Lung (tissue), 12 donors: Measurements from ENCODE around the gene GAPDHS. TPM values are rescaled to one million over a fixed set of nuclear protein-coding genes. Genes with fewer than 3 reads are reported as not detected.

Experiments used
- ATAC-seq: fragments of 200-7000 bp; cut with Tn5 transposase; one replicate; pipeline ENCODE4 v1.9.1; 2020; ENCODE audit warnings: moderate number of reproducible peaks; ENCODE audit not compliant: insufficient read depth, low FRiP score
- DNase-seq, 3 donors: peaks; one replicate each; pipeline ENCODE4 v3.0.0-alpha.2; 2013 to 2017
- H3K27ac ChIP-seq, 2 donors: one replicate each; pipeline ENCODE4 v1.5.1; 2013; ENCODE audit warnings: mild to moderate bottlenecking in 2 of 2, moderate library complexity in 2 of 2, control low read depth in 1 of 2, inconsistent platforms in 1 of 2, low read depth in 1 of 2, low read length in 1 of 2
- H3K27me3 ChIP-seq, 3 donors: one replicate each; pipeline ENCODE4 v1.5.1; 2013; ENCODE audit warnings: low read length in 2 of 3; ENCODE audit not compliant: control insufficient read depth in 3 of 3, insufficient read depth in 3 of 3
- H3K36me3 ChIP-seq, 4 donors: one replicate each; pipeline ENCODE4 v1.5.1; 2013; ENCODE audit warnings: low read length in 4 of 4, mild to moderate bottlenecking in 1 of 4, moderate library complexity in 1 of 4; ENCODE audit not compliant: control insufficient read depth in 4 of 4, insufficient read depth in 4 of 4
- H3K4me1 ChIP-seq, 5 donors: one replicate each; pipeline ENCODE4 v1.5.1; 2013; ENCODE audit warnings: low read length in 5 of 5, mild to moderate bottlenecking in 2 of 5, moderate library complexity in 1 of 5; ENCODE audit not compliant: control insufficient read depth in 5 of 5, insufficient read depth in 5 of 5
- H3K4me3 ChIP-seq: one replicate; pipeline ENCODE4 v1.5.1; 2013; ENCODE audit warnings: mild to moderate bottlenecking, control low read depth, moderate library complexity
- H3K9ac ChIP-seq, 2 donors: one replicate each; pipeline ENCODE4 v1.5.1; 2013; ENCODE audit warnings: low read length in 2 of 2, control low read depth in 1 of 2; ENCODE audit not compliant: insufficient read depth in 1 of 2
- H3K9me3 ChIP-seq, 4 donors: one replicate each; pipeline ENCODE4 v1.5.1; 2013; ENCODE audit warnings: low read length in 3 of 4, mild to moderate bottlenecking in 1 of 4, moderate library complexity in 1 of 4; ENCODE audit not compliant: control insufficient read depth in 4 of 4, insufficient read depth in 3 of 4
- WGBS, 2 donors: extraction: QIAGEN DNeasy Blood & Tissue Kit; methylation state at CpG; one replicate each; pipeline ENCODE4 v1.1.7; 2013; 5-methylcytosine and 5-hydroxymethylcytosine counted together
- polyA plus RNA-seq, 2 donors: library from polyadenylated mRNA; stranded (reverse); fragments of 200-250 nt; gene quantifications; one replicate each; pipeline ENCODE4 v1.2.1, GENCODE V29; 2013
- total RNA-seq, 2 donors: library from RNA; depleted of rRNA in 1 of 2; stranded (reverse); fragments of >200 nt in 1 of 2; gene quantifications; one replicate each; pipeline ENCODE4 v1.2.1, GENCODE V29; 2014 to 2021
- TF ChIP-seq, protein P1 (sequence below): IDR thresholded peaks from 2 replicates; pipeline ENCODE4 v1.5.1; 2012; ENCODE audit warnings: mild to moderate bottlenecking; ENCODE audit errors: control extremely low read depth, extremely low read depth
- donor health status: control.
- donor health status: control.
- donor health status: Bipolar disorder and iron deficiency.
- donor health status: healthy.
- donor health status: DM: yes; HTN: yes; CAD: no.

The GAPDHS gene
- total and polyA plus RNA-seq, 4 donors = not detected

DNA sequence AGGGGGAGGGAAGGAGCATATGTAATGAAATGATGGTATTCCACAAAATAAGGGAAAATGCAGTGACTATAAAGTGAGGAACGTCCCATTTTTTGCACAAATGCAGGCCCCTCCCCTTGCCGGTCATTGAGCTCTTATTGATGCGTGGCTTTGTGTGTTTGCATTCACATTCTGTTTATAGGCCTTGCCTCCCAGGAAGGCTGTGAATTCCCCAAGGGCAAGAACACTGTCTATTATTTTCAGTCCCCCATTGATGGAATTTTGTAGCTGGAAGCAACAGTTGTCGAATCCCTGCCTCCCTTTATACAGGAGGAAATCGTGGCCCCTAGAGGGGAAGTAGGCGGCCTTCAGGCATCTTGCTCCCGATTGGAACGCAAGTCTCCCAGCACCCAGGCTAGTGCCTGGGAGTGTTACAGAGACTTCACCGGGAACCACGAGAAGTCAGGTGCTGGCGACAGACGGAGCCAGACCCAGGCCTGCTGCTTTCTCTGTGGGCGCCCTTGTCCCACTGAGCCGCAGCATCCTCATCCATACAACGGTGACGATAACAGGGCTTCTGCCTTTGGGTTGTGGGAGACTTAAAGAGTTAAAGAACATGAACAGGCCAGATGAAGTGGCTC, 12.0 kb upstream of the GAPDHS start:
- no peaks in the 10 kb centered on the region for H3K9me3 ChIP-seq
- H3K4me1 ChIP-seq = peaks cover 0 to 3% (median 0%) of the 10 kb centered on the region in 5 donors
- H3K9ac ChIP-seq = no peak overlapping the region
- ATAC-seq = no peak
- no peak overlapping the region for H3K4me3 ChIP-seq
- H3K36me3 ChIP-seq = no peaks in the 10 kb centered on the region
- DNase-seq = no peak
- TF ChIP-seq, protein P1, sequence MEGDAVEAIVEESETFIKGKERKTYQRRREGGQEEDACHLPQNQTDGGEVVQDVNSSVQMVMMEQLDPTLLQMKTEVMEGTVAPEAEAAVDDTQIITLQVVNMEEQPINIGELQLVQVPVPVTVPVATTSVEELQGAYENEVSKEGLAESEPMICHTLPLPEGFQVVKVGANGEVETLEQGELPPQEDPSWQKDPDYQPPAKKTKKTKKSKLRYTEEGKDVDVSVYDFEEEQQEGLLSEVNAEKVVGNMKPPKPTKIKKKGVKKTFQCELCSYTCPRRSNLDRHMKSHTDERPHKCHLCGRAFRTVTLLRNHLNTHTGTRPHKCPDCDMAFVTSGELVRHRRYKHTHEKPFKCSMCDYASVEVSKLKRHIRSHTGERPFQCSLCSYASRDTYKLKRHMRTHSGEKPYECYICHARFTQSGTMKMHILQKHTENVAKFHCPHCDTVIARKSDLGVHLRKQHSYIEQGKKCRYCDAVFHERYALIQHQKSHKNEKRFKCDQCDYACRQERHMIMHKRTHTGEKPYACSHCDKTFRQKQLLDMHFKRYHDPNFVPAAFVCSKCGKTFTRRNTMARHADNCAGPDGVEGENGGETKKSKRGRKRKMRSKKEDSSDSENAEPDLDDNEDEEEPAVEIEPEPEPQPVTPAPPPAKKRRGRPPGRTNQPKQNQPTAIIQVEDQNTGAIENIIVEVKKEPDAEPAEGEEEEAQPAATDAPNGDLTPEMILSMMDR = no peak
- no peak overlapping the region for H3K27ac ChIP-seq
- H3K27me3 ChIP-seq = peaks cover 0 to 12% (median 4%) of the 10 kb centered on the region in 3 donors
- WGBS, 2 donors = 68 to 75% methylated on average over 16 of the region's 16 CpGs

DNA sequence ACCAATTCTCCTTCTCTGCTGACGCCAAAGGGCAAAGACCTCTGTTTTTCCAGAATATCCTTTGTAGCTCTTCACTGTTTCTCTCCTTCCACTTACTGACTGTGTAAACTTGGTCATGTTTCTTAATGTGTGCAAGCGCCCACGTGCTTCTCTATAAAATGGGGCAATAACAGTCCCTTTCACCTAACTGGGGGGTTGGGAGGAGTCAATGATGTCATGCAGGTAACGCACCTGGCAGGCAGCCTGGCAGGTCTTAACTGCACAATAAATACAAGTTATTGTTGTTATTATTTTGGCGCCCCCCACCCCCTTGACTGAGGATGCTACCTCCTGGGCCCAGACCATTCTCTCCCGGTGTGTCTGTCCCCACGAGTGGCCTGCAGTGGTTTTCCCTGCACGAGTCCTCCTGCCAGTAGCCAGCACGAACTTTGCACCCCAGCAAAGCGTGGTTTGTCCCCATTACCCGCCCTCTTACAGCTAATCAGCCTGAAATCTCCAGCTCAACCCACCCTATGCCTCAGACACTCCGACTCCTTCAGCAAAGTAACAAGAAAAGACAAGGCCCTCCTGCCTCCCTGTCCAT, 10.4 kb upstream of the GAPDHS start:
- Histone ChIP-seq H3K4me1 (peaks cover 0 to 3% (median 0%) of the 10 kb centered on the region in 5 donors), H3K4me3 (no peak overlapping the region), H3K27me3 (peaks cover 0 to 12% (median 4%) of the 10 kb centered on the region in 3 donors), H3K9ac (no peak overlapping the region), H3K36me3 (no peaks in the 10 kb centered on the region), H3K9me3 (no peaks in the 10 kb centered on the region), H3K27ac (no peak overlapping the region)
- TF ChIP-seq, protein P1 = no peak
- no peak for ATAC-seq
- no peak for DNase-seq
- WGBS, 2 donors = 82 to 88% methylated on average over 12 of the region's 12 CpGs

DNA sequence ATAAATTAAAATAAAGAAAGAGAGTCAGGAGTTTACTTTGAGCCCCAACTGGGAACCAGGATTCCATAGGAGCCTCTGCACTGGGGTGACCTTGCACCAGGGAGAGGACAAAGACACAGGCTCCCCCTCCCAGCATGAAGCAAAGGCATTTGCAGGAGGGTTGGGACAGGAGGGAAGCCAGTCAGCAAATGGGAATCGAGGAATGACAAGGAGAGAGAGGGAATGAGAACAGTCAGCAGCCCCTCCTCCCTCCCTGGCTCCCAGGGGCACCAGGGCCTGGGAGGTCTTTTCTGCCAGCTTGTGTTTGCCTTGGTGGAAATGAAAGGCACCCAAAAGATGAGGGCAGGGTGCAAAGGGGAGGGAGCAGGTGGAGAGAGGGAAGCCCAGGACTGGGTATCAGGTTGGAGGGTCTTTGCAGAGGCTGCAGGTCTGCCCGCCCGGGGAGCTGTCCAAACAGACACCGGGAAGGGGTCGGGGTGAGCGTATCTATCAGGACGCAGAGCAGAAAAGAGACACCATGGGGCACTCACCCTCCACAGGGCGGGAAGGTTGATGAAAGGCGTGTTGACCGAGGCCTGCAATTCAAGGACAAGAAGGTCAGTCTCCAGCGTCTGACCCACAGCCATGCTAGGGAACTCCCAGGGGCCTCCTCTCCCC, 8.9 kb upstream of the GAPDHS start:
- TF ChIP-seq, protein P1 = no peak
- WGBS, 2 donors = 35 to 69% methylated on average over 11 of the region's 11 CpGs
- no peak overlapping the region for H3K27ac ChIP-seq
- H3K27me3 ChIP-seq = peaks cover 0 to 12% (median 4%) of the 10 kb centered on the region in 3 donors
- H3K4me1 ChIP-seq = no peaks in the 10 kb centered on the region
- H3K9ac ChIP-seq = no peak overlapping the region
- no peaks in the 10 kb centered on the region for H3K9me3 ChIP-seq
- ATAC-seq (no peak), DNase-seq (no peak)
- H3K36me3 ChIP-seq = no peaks in the 10 kb centered on the region
- H3K4me3 ChIP-seq = no peak overlapping the region
